HepG2 (cell line): Measurements from ENCODE around the gene CKAP5.

Experiments used
- CREB1 ChIP-seq, 2 experiments: fragments of 450-650 bp in 1 of 2; IDR thresholded peaks; 2 replicates each; pipeline ENCODE4 v1.6.1; 2016 to 2017; ENCODE audit warnings: control low read depth in 1 of 2, mild to moderate bottlenecking in 1 of 2, missing compliant biosample characterization in 1 of 2, missing genetic modification characterization in 1 of 2
- POLR2A ChIP-seq, 2 experiments: IDR thresholded peaks; 2 replicates each; pipeline ENCODE4 v1.6.1; 2011; ENCODE audit warnings: low read depth in 2 of 2, low read length in 2 of 2, mild to moderate bottlenecking in 1 of 2, moderate library complexity in 1 of 2; ENCODE audit not compliant: insufficient read depth in 1 of 2
- SNRNP70 ChIP-seq: fragments of 200-400 bp; formaldehyde crosslinking; IDR thresholded peaks from 2 replicates; pipeline ENCODE4 v1.6.1; 2017; ENCODE audit warnings: mild to moderate bottlenecking, low read depth, low read length, moderate library complexity
- ZNF558 ChIP-seq: sonication (generic); formaldehyde crosslinking; IDR thresholded peaks from 2 replicates; pipeline ENCODE4 v1.9.0; 2022; ENCODE audit warnings: mild to moderate bottlenecking, missing genetic modification reagents, borderline replicate concordance

DNA sequence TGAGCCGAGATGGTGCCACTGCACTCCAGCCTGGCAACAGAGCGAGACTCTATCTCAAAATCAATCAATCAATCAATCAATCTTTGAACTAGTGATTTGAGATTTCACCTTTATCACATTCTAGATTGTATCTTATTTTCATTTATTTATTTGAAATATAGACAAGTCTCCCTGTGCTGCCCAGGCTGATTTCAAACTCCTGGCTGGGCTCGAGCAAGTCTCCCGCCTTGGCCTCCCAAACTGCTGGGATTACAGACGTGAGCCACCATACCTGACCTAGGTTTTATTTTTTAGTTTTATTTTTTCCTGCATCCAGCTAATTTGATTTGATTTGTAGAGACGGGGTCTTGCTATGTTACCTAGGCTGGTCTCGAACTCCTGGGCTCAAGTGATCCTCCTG, 109.9 kb downstream of the CKAP5 start:
- TF ChIP-seq POLR2A (IDR thresholded peaks at IDR 0.05; ENCODE audit: insufficient read depth in 1 of 2, low read depth in 2 of 2, low read length in 2 of 2) = no peak
- no peak for TF ChIP-seq SNRNP70
- TF ChIP-seq ZNF558 (CRISPR knock-in tag) = no peak
- no peak for TF ChIP-seq CREB1 (IDR thresholded peaks at IDR 0.05)
- TF ChIP-seq CREB1 (CRISPR knock-in tag; IDR thresholded peaks at IDR 0.05) = no peak
